ENCODE measurements around the gene ZDHHC3.
A peak's percentile ranks its signal among the peaks of the same experiment; 100 is the strongest.

Gene ZDHHC3

DNA sequence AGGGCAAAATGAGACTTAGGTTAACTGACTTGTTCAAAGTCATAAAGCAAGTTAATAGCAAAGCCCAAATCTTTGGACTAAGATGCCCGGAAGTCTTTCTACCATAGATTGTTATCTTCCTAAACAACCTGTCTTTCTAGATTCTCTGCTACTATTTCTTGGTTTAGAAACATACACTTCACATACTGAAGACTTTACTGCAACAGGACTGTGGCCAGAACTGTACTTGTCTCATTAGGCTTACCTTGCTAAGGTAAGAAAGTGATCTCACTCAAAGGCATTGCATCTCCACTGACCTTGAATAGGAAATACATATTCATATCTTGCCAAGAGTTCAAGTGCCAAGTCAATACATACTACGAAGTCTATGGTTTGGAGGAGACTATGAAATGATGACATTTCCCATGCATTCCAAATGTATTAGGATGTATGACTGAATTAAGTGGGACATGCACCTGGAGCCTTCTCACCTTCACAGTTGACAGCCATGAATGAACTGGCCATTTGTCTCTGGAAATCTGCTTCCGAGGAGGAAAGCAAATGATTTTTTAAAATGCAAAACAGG, 5.0 kb downstream of the ZDHHC3 start:
- no peak; the same call in 1 of the 2 replicates for TF ChIP-seq JUND (IDR thresholded peaks at IDR 0.05; ENCODE audit: low read depth)
- in situ Hi-C loops (cut with HindIII; ENCODE audit: low pct_unique_long_range_greater_than_20kb, low sequenced_read_pairs): no loop called here
- DNase-seq (ENCODE audit: low read depth in 1 of 2, low spot score in 1 of 2): peak in 1 of 2 experiments; percentile 67

DNA sequence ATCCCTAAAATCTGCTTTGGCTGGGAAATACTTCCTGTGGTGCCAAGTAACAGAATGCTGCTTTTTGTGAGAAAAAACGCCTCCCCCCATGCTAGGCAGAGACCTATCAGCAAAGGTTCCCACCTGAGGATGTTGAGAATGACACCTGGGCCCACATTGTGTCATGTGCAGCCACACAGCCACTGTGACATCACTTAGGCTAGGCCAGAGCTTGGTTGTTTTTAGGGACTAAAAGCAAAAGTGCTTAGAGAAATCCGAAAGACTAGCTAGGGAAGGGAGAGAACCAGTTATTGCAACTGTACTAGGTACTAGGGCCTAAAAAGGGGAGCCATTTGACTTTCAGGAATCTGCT, 6.2 kb downstream of the ZDHHC3 start:
- TF ChIP-seq JUND (IDR thresholded peaks at IDR 0.05; ENCODE audit: low read depth): no peak

DNA sequence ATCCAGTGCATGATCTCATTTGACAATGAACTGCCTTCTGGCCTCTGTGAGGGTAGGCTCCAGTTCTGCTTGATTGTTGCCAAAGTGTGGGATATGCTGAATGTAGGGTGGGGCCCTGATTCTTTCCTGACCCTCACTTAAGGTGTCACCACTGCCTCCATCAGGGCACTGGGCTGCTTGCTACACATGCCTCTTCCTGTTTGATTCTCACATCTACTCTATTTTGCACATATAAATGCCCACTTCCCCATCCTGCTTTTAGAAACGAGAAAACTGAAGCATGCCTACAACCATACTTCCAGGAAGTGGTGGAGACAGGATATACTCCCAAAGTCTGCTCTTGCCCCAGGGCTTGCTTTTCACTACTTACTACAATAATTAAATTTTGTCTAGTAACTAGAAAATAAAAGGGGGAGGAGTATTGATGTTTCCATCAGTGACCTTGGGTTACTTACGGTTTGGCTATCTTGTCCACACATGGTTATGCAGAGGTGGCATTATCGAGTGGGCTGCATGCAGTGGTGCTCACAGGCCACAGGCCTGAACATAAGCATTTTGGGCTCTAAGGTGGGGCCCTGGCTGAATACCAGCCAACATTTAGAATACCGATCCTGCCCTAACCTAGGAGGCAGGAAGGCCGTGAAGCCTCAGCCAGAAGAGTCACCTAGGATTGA, 6.7 kb downstream of the ZDHHC3 start:
- TF ChIP-seq JUND (IDR thresholded peaks at IDR 0.05; ENCODE audit: low read depth): no peak
- DNase-seq (ENCODE audit: low read depth in 1 of 2, low spot score in 1 of 2): no peak

More for the DNA sequence above, 6.2 kb downstream of the ZDHHC3 start:
- in situ Hi-C loops (cut with HindIII; ENCODE audit: low pct_unique_long_range_greater_than_20kb, low sequenced_read_pairs): no loop called here
- DNase-seq (ENCODE audit: low read depth in 1 of 2, low spot score in 1 of 2): no peak

GRCh38 chr3:44968447-44968858, 7.5 kb downstream of the ZDHHC3 start:
- in situ Hi-C loops (cut with HindIII; ENCODE audit: low pct_unique_long_range_greater_than_20kb, low sequenced_read_pairs): no loop called here
- no peak for TF ChIP-seq JUND (IDR thresholded peaks at IDR 0.05; ENCODE audit: low read depth)
- DNase-seq (ENCODE audit: low read depth in 1 of 2, low spot score in 1 of 2): no peak

More for the DNA sequence above, 6.7 kb downstream of the ZDHHC3 start:
- in situ Hi-C loops (cut with HindIII; ENCODE audit: low pct_unique_long_range_greater_than_20kb, low sequenced_read_pairs): no loop called here

- DNase-seq (ENCODE audit: low read depth in 1 of 2, low spot score in 1 of 2): no peak
- TF ChIP-seq JUND (IDR thresholded peaks at IDR 0.05; ENCODE audit: low read depth): no peak
- in situ Hi-C loops (cut with HindIII; ENCODE audit: low pct_unique_long_range_greater_than_20kb, low sequenced_read_pairs): no loop called here
Measured at GRCh38 chr3:44966795-44967278, 9.1 kb downstream of the ZDHHC3 start.

- in situ Hi-C loops (cut with HindIII; ENCODE audit: low pct_unique_long_range_greater_than_20kb, low sequenced_read_pairs): no loop called here
- DNase-seq (ENCODE audit: low read depth in 1 of 2, low spot score in 1 of 2): no peak
- TF ChIP-seq JUND (IDR thresholded peaks at IDR 0.05; ENCODE audit: low read depth): no peak
Measured at GRCh38 chr3:44965165-44965564, 10.8 kb downstream of the ZDHHC3 start.

GRCh38 chr3:44963571-44964325, 12.2 kb downstream of the ZDHHC3 start:
- no peak for TF ChIP-seq JUND (IDR thresholded peaks at IDR 0.05; ENCODE audit: low read depth)
- in situ Hi-C loops (cut with HindIII; ENCODE audit: low pct_unique_long_range_greater_than_20kb, low sequenced_read_pairs): no loop called here

GRCh38 chr3:44962621-44963393, 13.2 kb downstream of the ZDHHC3 start:
- in situ Hi-C loops (cut with HindIII; ENCODE audit: low pct_unique_long_range_greater_than_20kb, low sequenced_read_pairs): no loop called here

More at GRCh38 chr3:44963571-44964325, 12.2 kb downstream of the ZDHHC3 start:
- DNase-seq (ENCODE audit: low read depth in 1 of 2, low spot score in 1 of 2): no peak

DNA sequence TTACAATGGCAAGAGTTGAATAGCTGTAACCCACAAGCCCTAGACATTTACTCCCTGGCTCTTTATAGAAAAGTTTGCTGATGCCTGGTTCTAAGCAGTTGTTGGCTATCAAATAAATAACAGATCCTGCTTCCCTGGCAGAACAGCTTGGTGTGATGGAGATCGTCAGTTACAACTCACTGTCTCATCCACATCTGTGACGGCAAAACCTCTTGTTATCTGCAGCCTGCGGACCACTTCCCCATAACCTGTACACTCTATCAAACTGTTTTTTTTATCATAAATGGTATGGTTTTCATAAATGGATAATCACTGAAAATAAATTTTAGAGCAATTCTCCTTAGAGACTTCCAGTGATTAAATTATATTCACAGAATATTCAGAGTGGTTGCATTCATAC, 14.1 kb downstream of the ZDHHC3 start:
- in situ Hi-C loops (cut with HindIII; ENCODE audit: low pct_unique_long_range_greater_than_20kb, low sequenced_read_pairs): no loop called here
- no peak for DNase-seq (ENCODE audit: low read depth in 1 of 2, low spot score in 1 of 2)
- no peak for TF ChIP-seq JUND (IDR thresholded peaks at IDR 0.05; ENCODE audit: low read depth)

More at GRCh38 chr3:44962621-44963393, 13.2 kb downstream of the ZDHHC3 start:
- no peak for DNase-seq (ENCODE audit: low read depth in 1 of 2, low spot score in 1 of 2)
- no peak for TF ChIP-seq JUND (IDR thresholded peaks at IDR 0.05; ENCODE audit: low read depth)

- DNase-seq (ENCODE audit: low read depth in 1 of 2, low spot score in 1 of 2): no peak
- no peak for TF ChIP-seq JUND (IDR thresholded peaks at IDR 0.05; ENCODE audit: low read depth)
- in situ Hi-C loops (cut with HindIII; ENCODE audit: low pct_unique_long_range_greater_than_20kb, low sequenced_read_pairs): no loop called here
Measured at GRCh38 chr3:44960387-44961026, 15.5 kb downstream of the ZDHHC3 start.

DNA sequence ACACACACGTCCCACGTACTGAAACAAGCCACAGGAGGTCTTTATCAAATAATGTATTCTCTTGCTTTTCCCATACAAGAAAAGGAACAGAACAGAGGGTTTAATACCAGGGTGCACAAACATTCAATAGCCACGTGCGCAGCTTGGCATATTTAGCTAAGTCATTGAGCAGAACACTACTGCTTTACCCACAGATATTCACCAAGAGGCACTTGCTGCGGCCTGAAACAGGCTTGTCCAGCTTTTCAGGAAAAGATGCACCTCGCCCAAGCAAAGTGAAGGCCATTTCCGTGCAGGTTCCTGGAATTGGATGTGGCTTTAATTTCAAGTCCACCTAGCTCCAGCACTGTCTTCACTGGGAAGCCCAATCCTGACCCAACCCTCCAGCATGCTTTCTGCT, 17.6 kb downstream of the ZDHHC3 start:
- peak in 1 of 2 experiments; percentile 73 for DNase-seq (ENCODE audit: low read depth in 1 of 2, low spot score in 1 of 2)
- no peak for TF ChIP-seq JUND (IDR thresholded peaks at IDR 0.05; ENCODE audit: low read depth)
- in situ Hi-C loops (cut with HindIII; ENCODE audit: low pct_unique_long_range_greater_than_20kb, low sequenced_read_pairs): no loop called here

- in situ Hi-C loops (cut with HindIII; ENCODE audit: low pct_unique_long_range_greater_than_20kb, low sequenced_read_pairs): no loop called here
- DNase-seq (ENCODE audit: low read depth in 1 of 2, low spot score in 1 of 2): no peak
- TF ChIP-seq JUND (IDR thresholded peaks at IDR 0.05; ENCODE audit: low read depth): no peak
Measured at GRCh38 chr3:44957986-44958385, 18.0 kb downstream of the ZDHHC3 start.

All from T47D (cell line).